Measurements from ENCODE around the gene RAB7A. TPM values are rescaled to one million over a fixed set of nuclear protein-coding genes. Genes with fewer than 3 reads are reported as not detected.

The RAB7A gene
- total RNA-seq, 6 experiments from 2014 or later, result 84.0 to 145 (median 119) TPM

- Histone ChIP-seq H3K9me3 (no peaks in the 10 kb centered on the region), H3K27ac (no peak overlapping the region), H3K4me3 (no peak overlapping the region), H3K4me1 (peaks cover 0 to 11% (median 4%) of the 10 kb centered on the region in 4 donors), H3K36me3 (no peaks in the 10 kb centered on the region), H3K27me3 (no peaks in the 10 kb centered on the region)
- intact Hi-C loops (cut with DNase I), result no loop called here
- TF ChIP-seq, protein P1, sequence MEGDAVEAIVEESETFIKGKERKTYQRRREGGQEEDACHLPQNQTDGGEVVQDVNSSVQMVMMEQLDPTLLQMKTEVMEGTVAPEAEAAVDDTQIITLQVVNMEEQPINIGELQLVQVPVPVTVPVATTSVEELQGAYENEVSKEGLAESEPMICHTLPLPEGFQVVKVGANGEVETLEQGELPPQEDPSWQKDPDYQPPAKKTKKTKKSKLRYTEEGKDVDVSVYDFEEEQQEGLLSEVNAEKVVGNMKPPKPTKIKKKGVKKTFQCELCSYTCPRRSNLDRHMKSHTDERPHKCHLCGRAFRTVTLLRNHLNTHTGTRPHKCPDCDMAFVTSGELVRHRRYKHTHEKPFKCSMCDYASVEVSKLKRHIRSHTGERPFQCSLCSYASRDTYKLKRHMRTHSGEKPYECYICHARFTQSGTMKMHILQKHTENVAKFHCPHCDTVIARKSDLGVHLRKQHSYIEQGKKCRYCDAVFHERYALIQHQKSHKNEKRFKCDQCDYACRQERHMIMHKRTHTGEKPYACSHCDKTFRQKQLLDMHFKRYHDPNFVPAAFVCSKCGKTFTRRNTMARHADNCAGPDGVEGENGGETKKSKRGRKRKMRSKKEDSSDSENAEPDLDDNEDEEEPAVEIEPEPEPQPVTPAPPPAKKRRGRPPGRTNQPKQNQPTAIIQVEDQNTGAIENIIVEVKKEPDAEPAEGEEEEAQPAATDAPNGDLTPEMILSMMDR (IDR thresholded peaks at IDR 0.05), result no peak
- no peak for TF ChIP-seq POLR2A (IDR thresholded peaks at IDR 0.05)
- ATAC-seq (no peak), DNase-seq (no peak)
- WGBS (ENCODE audit: insufficient coverage, low coverage, low lambda C conversion rate, missing lambda C conversion rate), result 80% methylated on average over 1 of the region's 4 CpGs
These were observed 16.9 kb upstream of the RAB7A start for GRCh38 chr3:128709038-128709437.

- ATAC-seq (no peak), DNase-seq (no peak)
- intact Hi-C loops (cut with DNase I), result no loop called here
- Histone ChIP-seq H3K36me3 (no peaks in the 10 kb centered on the region), H3K27me3 (no peaks in the 10 kb centered on the region), H3K9me3 (no peaks in the 10 kb centered on the region), H3K4me1 (peaks cover 0 to 11% (median 4%) of the 10 kb centered on the region in 4 donors), H3K4me3 (no peak overlapping the region), H3K27ac (no peak overlapping the region)
- TF ChIP-seq POLR2A (IDR thresholded peaks at IDR 0.05), result no peak
- TF ChIP-seq, protein P1 (IDR thresholded peaks at IDR 0.05), result no peak
- WGBS (ENCODE audit: insufficient coverage, low coverage, low lambda C conversion rate, missing lambda C conversion rate), result 58% methylated on average over 7 of the region's 10 CpGs
These were observed 16.3 kb upstream of the RAB7A start for GRCh38 chr3:128709506-128710210.

DNA sequence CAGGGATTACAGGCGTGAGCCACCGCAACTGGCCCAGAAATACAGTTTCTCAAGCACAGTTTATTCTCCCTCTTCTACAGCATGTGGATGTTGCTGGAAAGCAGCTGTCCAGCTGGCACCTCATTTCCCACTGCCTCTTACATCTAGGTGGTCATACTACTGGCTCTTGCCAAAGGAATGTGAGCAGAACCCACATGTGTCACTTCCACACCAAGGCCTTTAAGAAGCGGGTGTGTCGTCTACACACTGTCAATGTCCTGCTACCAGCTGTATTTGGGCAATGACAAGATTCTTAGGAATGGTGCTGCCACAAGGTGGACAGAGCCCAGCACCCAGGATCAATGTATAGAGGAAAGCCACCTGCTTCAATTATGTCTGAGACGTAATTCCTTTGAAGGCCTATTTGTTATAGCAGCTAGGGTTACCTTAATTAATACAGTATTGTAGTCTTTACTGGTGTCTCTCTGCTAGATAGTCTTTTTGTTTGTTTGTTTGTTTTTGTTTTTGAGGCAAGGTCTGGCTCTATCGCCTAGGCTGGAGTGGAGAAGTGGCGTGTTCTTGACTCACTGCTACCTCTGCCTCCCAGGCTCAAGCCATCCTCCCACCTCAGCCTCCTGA, 15.1 kb upstream of the RAB7A start:
- Histone ChIP-seq H3K4me3 (no peak overlapping the region), H3K4me1 (peaks cover 0 to 11% (median 4%) of the 10 kb centered on the region in 4 donors), H3K27me3 (no peaks in the 10 kb centered on the region), H3K9me3 (no peaks in the 10 kb centered on the region), H3K27ac (no peak overlapping the region), H3K36me3 (no peaks in the 10 kb centered on the region)
- 91% methylated on average over 3 of the region's 7 CpGs for WGBS (ENCODE audit: insufficient coverage, low coverage, low lambda C conversion rate, missing lambda C conversion rate)
- TF ChIP-seq POLR2A (IDR thresholded peaks at IDR 0.05), result no peak
- TF ChIP-seq, protein P1 (IDR thresholded peaks at IDR 0.05), result no peak
- no peak for ATAC-seq
- intact Hi-C loops (cut with DNase I), result no loop called here
- DNase-seq, result no peak

DNA sequence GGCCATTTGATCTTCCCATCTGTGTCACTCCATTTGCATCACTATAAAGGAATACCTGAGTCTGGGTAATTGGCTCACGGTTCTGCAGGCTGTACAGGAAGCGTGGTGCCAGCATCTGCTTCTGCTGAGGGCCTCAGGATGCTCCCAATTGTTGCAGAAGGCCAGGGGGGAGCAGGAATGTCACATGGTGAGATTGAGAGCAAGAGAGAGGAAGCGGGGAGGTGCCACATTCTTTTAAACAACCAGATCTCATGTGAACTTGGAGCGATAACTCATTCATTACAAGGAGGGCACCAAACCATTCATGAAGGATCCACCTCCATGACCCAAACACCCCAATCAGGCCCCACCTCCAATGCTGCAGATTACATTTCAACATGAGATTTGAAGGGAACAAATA, 13.1 kb upstream of the RAB7A start:
- no peak for DNase-seq
- intact Hi-C loops (cut with DNase I), result no loop called here
- TF ChIP-seq, protein P1 (IDR thresholded peaks at IDR 0.05), result no peak
- no peak for TF ChIP-seq POLR2A (IDR thresholded peaks at IDR 0.05)

More for the DNA sequence above, 13.1 kb upstream of the RAB7A start:
- Histone ChIP-seq H3K4me3 (no peak overlapping the region), H3K27me3 (no peaks in the 10 kb centered on the region), H3K9me3 (no peaks in the 10 kb centered on the region), H3K4me1 (peaks cover 0 to 10% (median 4%) of the 10 kb centered on the region in 4 donors), H3K36me3 (no peaks in the 10 kb centered on the region), H3K27ac (no peak overlapping the region)
- no CpG with 5 or more reads among the region's 4 CpGs for WGBS (ENCODE audit: insufficient coverage, low coverage, low lambda C conversion rate, missing lambda C conversion rate)
- ATAC-seq, result no peak
